Fibroblast of pulmonary artery (primary cell): ENCODE measurements around the gene SLC16A9.

Source experiments
- DNase-seq: peaks from one replicate; pipeline ENCODE4 v3.0.0-alpha.2; 2010; ENCODE audit warnings: low read depth
- H3K4me3 ChIP-seq: replicated peaks from 2 replicates; pipeline ENCODE4 v1.5.1; 2011; ENCODE audit warnings: low read depth, mild to moderate bottlenecking, control low read depth, low read length, moderate library complexity
- CTCF ChIP-seq: IDR thresholded peaks from 2 replicates; pipeline ENCODE4 v1.5.1; 2011; ENCODE audit warnings: mild to moderate bottlenecking, control low read depth, low read length, inconsistent platforms; ENCODE audit errors: missing control alignments

SLC16A9 gene

GRCh38 chr10:59687657-59688056 lies 22.0 kb downstream of the SLC16A9 start:
- no peak for DNase-seq
- H3K4me3 ChIP-seq: no peak overlapping the region
- no peak for TF ChIP-seq CTCF

GRCh38 chr10:59684006-59684405 lies 25.6 kb downstream of the SLC16A9 start:
- no peak for DNase-seq
- no peak for TF ChIP-seq CTCF
- H3K4me3 ChIP-seq: no peak overlapping the region

- no peak for DNase-seq
- H3K4me3 ChIP-seq: no peak overlapping the region
- no peak for TF ChIP-seq CTCF
Measured at GRCh38 chr10:59682986-59683937, 26.4 kb downstream of the SLC16A9 start.

- no peak for TF ChIP-seq CTCF
- H3K4me3 ChIP-seq: no peak overlapping the region
- DNase-seq: no peak
Measured at GRCh38 chr10:59680199-59680598, 29.5 kb downstream of the SLC16A9 start.

GRCh38 chr10:59678884-59679301 lies 30.8 kb downstream of the SLC16A9 start:
- TF ChIP-seq CTCF: no peak
- DNase-seq: peak; percentile 57
- no peak overlapping the region for H3K4me3 ChIP-seq

- no peak for DNase-seq
- TF ChIP-seq CTCF: no peak
- no peak overlapping the region for H3K4me3 ChIP-seq
Measured at GRCh38 chr10:59677253-59677831, 32.3 kb downstream of the SLC16A9 start.

- H3K4me3 ChIP-seq: no peak overlapping the region
- DNase-seq: no peak
- no peak for TF ChIP-seq CTCF
Measured at GRCh38 chr10:59675812-59676211, 33.8 kb downstream of the SLC16A9 start.
